Activated CD4-positive, alpha-beta T cell treated with anti-CD3 and anti-CD28 coated beads for 24 hours (primary cell): ENCODE measurements around the gene PRIM1.
"Not testable (repeated sequence)": the region's sequence is repeated elsewhere in the genome, so short reads cannot be mapped to it uniquely, and the experiment has no call there.

ENCODE experiments used
- DNase-seq, 2 donors: peaks; one replicate each; pipeline ENCODE4 v3.0.0-alpha.2; 2020; ENCODE audit warnings: low read depth in 2 of 2

Gene PRIM1

DNA sequence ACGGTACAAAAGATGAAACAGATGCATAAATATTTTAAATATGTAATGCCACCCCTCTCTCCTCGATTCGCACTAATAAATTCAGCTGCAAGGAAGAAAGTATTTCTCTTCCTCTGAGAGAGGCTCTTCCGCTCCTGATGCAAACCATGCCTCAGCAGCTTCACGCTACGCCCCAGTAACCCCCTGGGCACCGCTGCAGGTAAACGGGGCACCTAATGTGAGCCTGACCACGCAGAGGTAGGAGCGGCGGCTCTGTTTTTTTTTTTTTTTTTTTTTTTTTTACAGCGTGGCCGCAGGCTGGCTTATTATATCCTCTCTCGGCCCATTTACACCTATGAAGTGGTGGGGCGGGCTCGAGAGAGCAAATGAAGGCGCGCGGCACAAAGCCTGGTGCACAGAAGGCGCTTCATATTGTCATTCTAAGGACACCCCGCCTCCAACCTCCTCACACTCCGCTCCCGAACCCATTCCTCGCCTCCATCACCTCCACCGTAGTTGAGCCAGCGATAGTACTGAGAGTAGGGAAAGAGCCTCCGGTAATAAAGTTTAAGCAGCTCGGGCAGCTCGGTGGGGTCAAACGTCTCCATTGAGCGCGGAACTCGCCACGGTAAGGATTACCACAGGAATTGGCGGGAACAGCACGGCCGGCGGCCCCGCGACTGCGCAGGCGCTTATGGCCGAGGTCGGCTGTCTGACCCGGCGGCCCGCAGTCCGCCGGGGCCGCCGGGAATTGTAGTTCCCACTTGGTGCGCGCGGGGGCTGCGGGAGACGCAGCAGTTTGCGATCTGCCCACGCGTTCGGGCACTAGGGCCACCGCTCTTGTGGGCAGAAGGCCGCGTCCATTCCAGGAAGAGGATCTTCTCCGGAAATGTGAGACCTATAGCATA lies at the start of gene PRIM1:
Gene PRIM1 (minus strand): TSS at position 612 of the 887 bp plus-strand sequence. CDS start 25 bp downstream, at position 587.
- peak; percentile 77 to 86 for DNase-seq

DNA sequence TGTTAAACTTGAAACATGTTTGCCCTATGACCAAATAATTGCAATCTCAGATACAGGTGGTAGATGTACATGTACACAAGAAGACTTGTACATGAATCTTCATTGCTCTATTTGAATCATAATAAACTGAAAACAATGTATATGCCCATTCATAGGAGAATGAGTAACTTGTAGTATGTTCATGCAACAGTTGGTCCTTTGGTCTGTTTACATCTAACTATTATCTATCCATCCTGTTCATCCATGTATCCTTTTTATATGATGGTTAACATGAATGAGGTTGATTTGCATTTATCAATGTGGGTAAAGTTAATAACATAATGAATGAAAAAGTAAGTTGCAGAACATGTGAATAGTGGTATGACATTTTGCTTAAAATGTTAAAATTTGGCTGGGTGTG lies 48.1 kb upstream of the PRIM1 start:
- DNase-seq, result no peak

- not testable (repeated sequence) for DNase-seq
These were observed 47.2 kb upstream of the PRIM1 start for GRCh38 chr12:56799345-56799744.

DNA sequence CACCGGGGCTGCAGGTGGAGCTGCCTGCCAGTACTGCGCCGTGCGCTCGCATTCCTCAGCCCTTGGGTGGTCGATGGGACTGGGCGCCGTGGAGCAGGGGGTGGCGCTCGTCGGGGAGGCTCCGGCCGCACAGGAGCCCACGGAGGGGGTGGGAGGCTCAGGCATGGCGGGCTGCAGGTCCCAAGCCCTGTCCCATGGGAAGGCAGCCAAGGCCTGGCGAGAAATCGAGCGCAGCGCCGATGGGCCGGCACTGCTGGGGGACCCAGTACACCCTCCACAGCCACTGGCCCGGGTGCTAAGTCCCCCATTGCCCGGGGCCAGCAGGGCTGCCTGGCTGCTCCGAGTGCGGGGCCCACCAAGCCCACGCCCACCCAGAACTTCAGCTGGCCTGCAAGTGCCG lies 43.7 kb upstream of the PRIM1 start:
- DNase-seq, result not testable (repeated sequence)

GRCh38 chr12:56795046-56795562 lies 43.0 kb upstream of the PRIM1 start:
- not testable (repeated sequence) for DNase-seq

DNA sequence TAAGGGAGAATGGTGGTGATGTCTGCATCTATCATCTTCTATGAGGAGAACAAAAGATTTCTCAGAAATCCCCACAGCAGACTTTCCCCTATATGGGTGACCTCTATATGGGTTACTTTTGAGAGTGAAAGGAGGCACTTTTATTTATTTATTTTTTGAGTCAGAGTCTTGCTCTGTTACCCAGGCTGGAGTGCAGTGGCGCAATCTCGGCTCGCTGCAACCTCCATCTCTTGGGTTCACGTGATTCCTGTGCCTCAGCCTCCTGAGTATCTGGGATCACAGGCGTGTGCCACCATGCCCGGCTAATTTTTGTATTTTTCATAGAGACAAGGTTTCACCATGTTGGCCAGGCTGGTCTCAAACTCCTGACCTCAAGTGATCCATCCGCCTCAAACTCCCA lies 41.0 kb upstream of the PRIM1 start:
- DNase-seq, result not testable (repeated sequence)

DNA sequence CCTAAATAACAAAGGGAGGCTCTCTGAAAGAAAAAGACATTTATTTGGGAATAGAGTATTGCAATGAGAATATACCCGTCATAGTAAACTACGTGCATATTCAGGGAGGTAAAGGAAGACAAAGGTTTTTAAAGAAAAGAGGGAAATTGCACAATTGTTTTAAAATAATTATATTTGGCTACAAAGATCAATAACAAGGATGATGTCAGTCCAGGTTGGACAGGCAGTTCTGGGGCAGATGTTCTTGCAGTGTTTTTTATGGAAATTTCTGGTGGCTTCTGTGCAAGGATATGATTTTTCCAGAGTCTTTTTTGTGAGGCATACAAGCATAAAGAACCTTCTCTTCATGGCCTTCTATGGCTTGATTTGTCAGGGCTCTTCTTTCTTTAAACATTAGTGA lies 40.6 kb upstream of the PRIM1 start:
- DNase-seq, result no peak

- DNase-seq, result not testable (repeated sequence)
These were observed 37.3 kb upstream of the PRIM1 start for GRCh38 chr12:56789429-56789828.

- DNase-seq, result no peak
These were observed 35.4 kb upstream of the PRIM1 start for GRCh38 chr12:56787498-56787897.

DNA sequence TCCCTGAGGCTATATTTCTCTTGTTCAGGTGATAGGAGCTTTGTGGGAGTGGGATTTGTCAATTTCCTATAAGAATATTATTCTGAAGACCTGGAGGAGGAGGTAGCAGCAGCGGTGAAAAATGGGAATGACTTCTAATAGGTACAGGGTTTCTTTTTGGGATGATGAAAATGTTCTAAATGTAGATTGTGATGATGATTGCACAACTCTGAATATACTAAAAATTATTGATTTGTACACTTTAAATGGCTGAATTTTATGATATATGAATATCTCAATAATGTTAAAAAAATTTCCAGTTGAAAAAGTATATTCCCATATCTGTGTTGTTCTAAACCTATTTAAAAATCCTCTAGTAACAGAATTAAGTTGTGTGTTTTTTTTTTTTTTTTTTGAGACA lies 33.8 kb upstream of the PRIM1 start:
- no peak for DNase-seq

DNA sequence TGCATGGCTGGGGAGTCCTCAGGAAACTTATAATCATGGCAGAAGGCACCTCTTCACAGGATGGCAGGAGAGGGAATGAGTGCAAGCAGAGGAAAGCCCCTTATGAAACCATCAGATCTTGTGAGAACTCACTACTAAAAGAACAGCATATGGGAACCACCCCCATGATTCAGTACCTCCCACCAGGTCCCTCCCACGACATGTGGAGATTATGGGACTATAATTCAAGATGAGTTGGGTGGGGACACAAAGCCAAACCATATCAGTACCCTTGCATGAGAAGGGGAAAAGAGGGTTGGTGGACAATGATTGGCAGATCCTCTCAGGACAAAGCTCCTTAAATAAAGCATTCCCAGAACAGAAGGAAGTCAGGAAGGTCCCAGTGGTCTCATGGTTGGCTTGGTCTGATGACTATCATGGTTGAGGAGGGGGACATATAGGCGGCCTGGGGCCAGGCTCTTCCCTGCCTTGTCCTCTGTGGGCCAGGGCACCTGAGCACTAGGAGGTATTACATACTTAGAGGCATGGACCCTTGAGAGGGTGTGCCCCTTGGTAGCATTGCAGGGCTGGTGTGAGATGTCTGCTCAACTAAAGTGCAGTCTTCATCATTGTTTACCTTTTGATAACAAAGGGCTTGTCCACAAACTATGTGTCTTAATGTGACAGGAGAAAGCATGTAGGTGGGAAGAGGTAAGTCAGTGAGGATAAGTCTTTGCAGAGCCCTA lies 33.2 kb upstream of the PRIM1 start:
- no peak for DNase-seq

DNA sequence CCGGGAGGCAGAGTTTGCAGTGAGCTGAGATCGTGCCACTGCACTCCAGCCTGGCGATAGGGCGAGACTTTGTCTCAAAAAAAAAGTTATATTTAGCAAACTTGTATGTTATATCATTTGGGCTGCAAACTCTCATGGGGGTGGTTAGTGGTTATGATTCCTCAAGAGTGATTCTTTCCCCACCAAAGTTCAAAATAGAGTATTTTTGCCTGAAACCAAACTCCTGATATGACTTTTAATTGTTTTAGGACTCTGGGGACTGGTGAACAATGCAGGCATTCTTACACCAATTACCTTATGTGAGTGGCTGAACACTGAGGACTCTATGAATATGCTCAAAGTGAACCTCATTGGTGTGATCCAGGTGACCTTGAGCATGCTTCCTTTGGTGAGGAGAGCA lies 29.6 kb upstream of the PRIM1 start:
- DNase-seq, result no peak

GRCh38 chr12:56778756-56779155 lies 26.6 kb upstream of the PRIM1 start:
- no peak for DNase-seq

- no peak for DNase-seq
These were observed 24.5 kb upstream of the PRIM1 start for GRCh38 chr12:56776654-56777053.

GRCh38 chr12:56775638-56776037 lies 23.5 kb upstream of the PRIM1 start:
- no peak for DNase-seq

DNA sequence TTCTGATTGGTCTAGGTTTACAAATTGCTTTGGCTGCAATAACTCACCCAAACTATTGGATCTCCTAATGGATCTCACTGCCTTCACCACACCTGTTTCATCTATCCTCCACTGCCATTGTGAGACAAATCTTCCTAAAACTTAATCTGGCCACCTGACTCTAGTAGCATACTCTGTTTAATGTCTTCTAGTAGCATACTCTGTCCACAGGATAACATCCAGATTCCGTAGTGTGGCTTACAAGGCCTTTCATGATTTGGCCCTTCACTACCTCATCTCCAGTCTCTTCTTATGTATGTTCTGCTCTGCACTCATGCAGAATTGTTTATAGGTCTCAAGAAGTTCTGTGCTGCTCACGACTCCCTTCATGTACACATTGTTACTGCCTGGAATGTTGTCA lies 21.0 kb upstream of the PRIM1 start:
- DNase-seq, result no peak

- no peak for DNase-seq
These were observed 20.5 kb upstream of the PRIM1 start for GRCh38 chr12:56772625-56773024.

DNA sequence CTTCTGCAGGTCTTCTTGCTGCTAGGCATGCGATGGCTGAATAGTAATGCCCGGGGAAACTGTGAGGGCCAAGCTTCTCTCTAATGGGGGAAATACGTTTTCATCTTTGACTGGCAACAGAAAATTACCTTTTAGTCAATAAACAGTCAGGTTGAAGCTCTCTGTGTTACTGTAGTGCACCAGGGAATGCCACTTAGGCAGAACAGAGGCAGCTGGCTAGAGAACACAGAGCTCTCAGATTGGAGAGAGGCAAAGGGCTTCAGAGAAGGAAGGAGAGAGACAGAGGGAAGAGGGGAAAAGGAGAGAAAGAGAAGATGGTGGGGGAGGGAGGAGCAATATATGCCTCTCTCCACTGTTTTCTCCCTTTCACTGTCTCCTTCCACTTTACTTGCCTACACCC lies 17.7 kb upstream of the PRIM1 start:
- no peak for DNase-seq

GRCh38 chr12:56768424-56768823 lies 16.3 kb upstream of the PRIM1 start:
- DNase-seq, result no peak

DNA sequence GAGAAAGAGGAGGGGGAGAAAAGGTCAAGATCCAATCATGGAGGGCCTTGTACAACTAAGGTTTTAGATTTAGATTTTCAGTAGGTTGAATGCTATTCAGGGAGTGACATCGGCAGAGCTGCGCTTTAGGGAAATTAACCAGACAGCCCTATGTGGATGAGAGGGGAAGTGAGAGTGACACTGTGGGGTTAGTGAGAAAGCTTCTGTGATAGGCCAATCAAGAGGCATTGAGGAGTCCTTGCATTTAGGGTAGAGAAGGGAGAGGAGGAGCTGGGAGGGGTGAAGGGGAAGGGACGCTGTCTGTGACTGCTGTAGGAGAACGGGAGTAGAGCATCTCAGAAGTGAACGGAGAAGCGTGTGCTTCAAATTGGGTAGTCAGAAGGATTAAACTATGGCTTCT lies 14.4 kb upstream of the PRIM1 start:
- DNase-seq, result no peak

GRCh38 chr12:56763753-56764657 lies 11.9 kb upstream of the PRIM1 start:
- no peak for DNase-seq

DNA sequence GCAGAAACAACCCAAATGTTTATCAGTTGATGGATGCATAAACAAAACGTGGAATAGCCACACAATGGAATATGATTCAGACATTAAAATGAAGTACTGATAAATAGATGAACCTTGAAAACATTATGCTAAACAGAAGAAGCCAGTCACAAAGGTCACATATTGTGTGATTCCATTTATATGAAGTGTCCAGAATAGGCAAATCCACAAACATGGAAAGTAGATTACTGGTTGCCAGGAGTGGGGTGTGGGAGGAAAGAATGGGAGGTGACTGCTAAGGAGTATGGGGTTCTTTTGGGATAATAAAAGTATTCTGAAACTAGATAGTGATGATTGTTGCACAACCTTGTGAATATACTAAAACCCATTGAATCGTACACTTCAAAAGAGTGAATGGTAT lies 9.7 kb upstream of the PRIM1 start:
- no peak for DNase-seq
